ENCODE measurements around the gene VTI1A. TPM values are rescaled to one million over a fixed set of nuclear protein-coding genes. Genes with fewer than 3 reads are reported as not detected.

VTI1A gene
- total RNA-seq, 3 donors from 2014 or later, result 36.2 to 55.9 (median 44.4) TPM

GRCh38 chr10:112465299-112465883, 18.4 kb downstream of the VTI1A start:
- Histone ChIP-seq H3K9me3 (no peaks in the 10 kb centered on the region), H3K36me3 (ENCODE audit: low read depth) (peaks cover 9% of the 10 kb centered on the region), H3K4me3 (no peak overlapping the region), H3K4me1 (ENCODE audit: low read depth) (no peaks in the 10 kb centered on the region)
- DNase-seq, result no peak
- TF ChIP-seq CTCF (IDR thresholded peaks at IDR 0.05), result no peak
- no peak for ATAC-seq
- intact Hi-C loops (cut with DNase I, micrococcal nuclease), result no loop called here

GRCh38 chr10:112466802-112467201, 19.8 kb downstream of the VTI1A start:
- intact Hi-C loops (cut with DNase I, micrococcal nuclease), result no loop called here
- Histone ChIP-seq H3K4me3 (no peak overlapping the region), H3K4me1 (ENCODE audit: low read depth) (no peaks in the 10 kb centered on the region), H3K36me3 (ENCODE audit: low read depth) (peaks cover 9% of the 10 kb centered on the region), H3K9me3 (no peaks in the 10 kb centered on the region)
- no peak for ATAC-seq
- no peak for DNase-seq
- no peak for TF ChIP-seq CTCF (IDR thresholded peaks at IDR 0.05)

DNA sequence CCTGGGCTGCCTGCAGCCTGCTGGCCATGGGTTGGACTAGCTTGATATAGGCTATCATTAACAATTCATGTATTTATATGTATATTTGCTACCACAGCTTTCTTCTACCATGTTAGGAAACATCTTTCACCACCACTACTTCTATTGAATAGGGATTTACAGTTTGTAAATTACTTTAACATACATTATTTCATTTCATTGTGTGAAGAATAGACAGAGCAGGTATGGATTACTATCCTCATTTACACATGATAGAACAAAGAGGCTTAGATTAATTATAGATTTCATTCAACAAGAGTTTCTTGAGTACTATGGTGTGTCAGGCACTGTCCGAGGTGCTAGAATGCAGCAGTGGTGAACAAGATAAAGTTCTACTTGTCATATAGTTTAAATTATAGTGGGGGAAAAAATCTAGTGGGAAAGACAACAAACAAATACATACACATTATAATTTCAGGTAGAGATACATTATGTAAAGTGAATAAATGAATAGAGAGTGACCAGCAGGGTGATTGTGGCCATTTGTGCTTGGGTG, 20.6 kb downstream of the VTI1A start:
- H3K36me3 ChIP-seq (ENCODE audit: low read depth), result peaks cover 9% of the 10 kb centered on the region
- no peak for DNase-seq
- H3K9me3 ChIP-seq, result no peaks in the 10 kb centered on the region
- ATAC-seq, result no peak
- no peaks in the 10 kb centered on the region for H3K4me1 ChIP-seq (ENCODE audit: low read depth)
- intact Hi-C loops (cut with DNase I, micrococcal nuclease), result no loop called here
- TF ChIP-seq CTCF (IDR thresholded peaks at IDR 0.05), result no peak
- no peak overlapping the region for H3K4me3 ChIP-seq

DNA sequence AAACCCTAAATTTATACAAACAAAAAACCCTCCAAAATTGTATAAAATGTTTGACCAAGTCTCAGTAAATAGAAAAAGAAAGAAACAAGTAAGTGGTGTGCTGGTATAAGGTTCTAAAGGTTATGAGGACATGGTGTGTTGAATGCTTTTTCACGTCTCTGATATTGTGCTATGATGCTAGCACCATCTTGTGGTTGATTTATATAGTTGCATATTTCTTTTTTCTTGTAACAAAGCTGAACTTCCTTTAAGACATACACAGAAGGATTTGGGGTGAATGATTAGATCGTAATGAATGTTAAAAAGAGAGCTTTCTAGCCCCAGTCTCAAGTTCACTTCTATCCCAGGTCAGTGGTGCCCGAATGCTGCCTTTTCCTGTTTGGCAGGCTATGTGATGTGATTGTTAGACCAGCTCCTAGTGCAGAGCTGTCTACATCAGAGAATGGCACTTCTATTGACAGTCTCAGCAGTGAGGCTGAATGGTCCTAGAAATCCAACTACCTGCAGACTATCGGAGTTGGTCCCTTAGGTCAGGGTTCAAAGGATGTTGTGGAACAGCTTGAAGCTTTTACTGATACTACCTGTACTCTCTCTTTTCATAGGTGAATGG, 25.0 kb downstream of the VTI1A start:
- ATAC-seq (peak; percentile 89), DNase-seq (no peak)
- H3K4me3 ChIP-seq, result no peak overlapping the region
- no peaks in the 10 kb centered on the region for H3K36me3 ChIP-seq (ENCODE audit: low read depth)
- peak; percentile 24 for TF ChIP-seq CTCF (IDR thresholded peaks at IDR 0.05)
- H3K4me1 ChIP-seq (ENCODE audit: low read depth), result peaks cover 9% of the 10 kb centered on the region
- H3K9me3 ChIP-seq, result no peaks in the 10 kb centered on the region
- intact Hi-C loops (cut with DNase I, micrococcal nuclease), result loop anchor here in 1 of 2 donors (5.0 to 10.0 kb wide), 2 partner anchors 913 to 1090 kb away; no protein-coding TSS in a partner anchor

- no peak for TF ChIP-seq CTCF (IDR thresholded peaks at IDR 0.05)
- no peak for ATAC-seq
- Histone ChIP-seq H3K9me3 (no peaks in the 10 kb centered on the region), H3K36me3 (ENCODE audit: low read depth) (no peaks in the 10 kb centered on the region), H3K4me3 (no peak overlapping the region), H3K4me1 (ENCODE audit: low read depth) (peaks cover 9% of the 10 kb centered on the region)
- DNase-seq, result no peak
- intact Hi-C loops (cut with DNase I, micrococcal nuclease), result loop anchor here in 1 of 2 donors (10.0 kb wide), 1 partner anchor 909 kb away; no protein-coding TSS in a partner anchor
Measured at GRCh38 chr10:112475575-112476218, 28.7 kb downstream of the VTI1A start.
